NCI-H345 (cell line): Measurements from ENCODE around the gene ECSIT.
"Not testable (repeated sequence)": the region's sequence is repeated elsewhere in the genome, so short reads cannot be mapped to it uniquely, and the experiment has no call there.

ENCODE experiments used
- DNase-seq: peaks from one replicate; lab custom pipeline; 2025; lab: John Stamatoyannopoulos, UW

The ECSIT gene

GRCh38 chr19:11528551-11529341, at the start of gene ECSIT:
Gene ECSIT, minus strand, starts transcription at chr19:11529134. Its CDS starts 9,964 bp downstream, at chr19:11519170.
- DNase-seq: peak; percentile 84

- DNase-seq: no peak
Measured at GRCh38 chr19:11577451-11578257, 48.7 kb upstream of the ECSIT start, which contains the start of gene ACP5. Gene ACP5, minus strand, starts transcription at chr19:11577645. Its CDS starts 328 bp downstream, at chr19:11577317.

- no peak for DNase-seq
Measured at GRCh38 chr19:11576227-11576626, 47.3 kb upstream of the ECSIT start.

- no peak for DNase-seq
Measured at GRCh38 chr19:11574689-11575088, 45.8 kb upstream of the ECSIT start.

- DNase-seq: not testable (repeated sequence)
Measured at GRCh38 chr19:11573763-11574162, 44.8 kb upstream of the ECSIT start.

GRCh38 chr19:11573354-11573753, 44.4 kb upstream of the ECSIT start:
- not testable (repeated sequence) for DNase-seq

- no peak for DNase-seq
Measured at GRCh38 chr19:11570039-11570462, 41.1 kb upstream of the ECSIT start.

- no peak for DNase-seq
Measured at GRCh38 chr19:11566164-11566563, 37.2 kb upstream of the ECSIT start.

GRCh38 chr19:11565649-11565980, 36.7 kb upstream of the ECSIT start:
- DNase-seq: not testable (repeated sequence)

GRCh38 chr19:11564082-11564807, 35.3 kb upstream of the ECSIT start:
- DNase-seq: not testable (repeated sequence)

- no peak for DNase-seq
Measured at GRCh38 chr19:11563532-11563931, 34.6 kb upstream of the ECSIT start.

GRCh38 chr19:11560404-11561051, 31.6 kb upstream of the ECSIT start:
- DNase-seq: peak; percentile 12

- peak; percentile 86 for DNase-seq
Measured at GRCh38 chr19:11558881-11559828, 30.2 kb upstream of the ECSIT start, which contains the start of gene ELOF1. Gene ELOF1, minus strand, starts transcription at chr19:11559230. Its CDS starts 4,883 bp downstream, at chr19:11554347.

- no peak for DNase-seq
Measured at GRCh38 chr19:11556634-11557420, 27.9 kb upstream of the ECSIT start.

GRCh38 chr19:11555246-11555645, 26.3 kb upstream of the ECSIT start:
- no peak for DNase-seq

GRCh38 chr19:11554160-11554559, 25.2 kb upstream of the ECSIT start:
- DNase-seq: no peak

GRCh38 chr19:11552666-11553372, 23.9 kb upstream of the ECSIT start:
- DNase-seq: no peak

GRCh38 chr19:11551603-11552235, 22.8 kb upstream of the ECSIT start:
- DNase-seq: no peak

- DNase-seq: no peak
Measured at GRCh38 chr19:11550265-11550664, 21.3 kb upstream of the ECSIT start.
